Neural cell (in vitro differentiated cells): ENCODE results near the gene TAS2R38.

Experiments
- EP300 ChIP-seq: fragments of 450-650 bp; conservative IDR thresholded peaks from 2 replicates; pipeline ENCODE4 v1.6.1; 2014; ENCODE audit warnings: antibody characterized with exemption, mild to moderate bottlenecking, moderate library complexity; ENCODE audit not compliant: poor library complexity, severe bottlenecking
- EZH2 ChIP-seq: fragments of 200-600, 300-800 bp; shearing (Covaris generic), sonication (generic); IDR thresholded peaks from 2 replicates; pipeline ENCODE4 v1.6.1; 2014; ENCODE audit warnings: antibody characterized with exemption, low read length, borderline replicate concordance, mild to moderate bottlenecking; ENCODE audit not compliant: insufficient read depth, poor library complexity, severe bottlenecking
- MXI1 ChIP-seq: fragments of 450-650 bp; conservative IDR thresholded peaks from 2 replicates; pipeline ENCODE4 v1.6.1; 2014; ENCODE audit warnings: antibody characterized with exemption, mild to moderate bottlenecking; ENCODE audit not compliant: poor library complexity, severe bottlenecking
- POLR2AphosphoS5 ChIP-seq: IDR thresholded peaks from 2 replicates; pipeline ENCODE4 v1.6.1; 2012
- RAD21 ChIP-seq: fragments of 450-650 bp; conservative IDR thresholded peaks from 2 replicates; pipeline ENCODE4 v1.6.1; 2014; ENCODE audit warnings: antibody characterized with exemption, mild to moderate bottlenecking, moderate library complexity
- TAF1 ChIP-seq: IDR thresholded peaks from 2 replicates; pipeline ENCODE4 v1.6.1; 2012; ENCODE audit warnings: low read depth
- TF ChIP-seq, protein P1 (sequence below): fragments of 450-650 bp; IDR thresholded peaks from 2 replicates; pipeline ENCODE4 v1.5.1; 2014; ENCODE audit warnings: antibody characterized with exemption, mild to moderate bottlenecking, moderate library complexity; ENCODE audit not compliant: poor library complexity, severe bottlenecking
- TF ChIP-seq, protein P2 (sequence below): IDR thresholded peaks from 2 replicates; pipeline ENCODE4 v1.6.1; 2012; ENCODE audit warnings: borderline replicate concordance

DNA sequence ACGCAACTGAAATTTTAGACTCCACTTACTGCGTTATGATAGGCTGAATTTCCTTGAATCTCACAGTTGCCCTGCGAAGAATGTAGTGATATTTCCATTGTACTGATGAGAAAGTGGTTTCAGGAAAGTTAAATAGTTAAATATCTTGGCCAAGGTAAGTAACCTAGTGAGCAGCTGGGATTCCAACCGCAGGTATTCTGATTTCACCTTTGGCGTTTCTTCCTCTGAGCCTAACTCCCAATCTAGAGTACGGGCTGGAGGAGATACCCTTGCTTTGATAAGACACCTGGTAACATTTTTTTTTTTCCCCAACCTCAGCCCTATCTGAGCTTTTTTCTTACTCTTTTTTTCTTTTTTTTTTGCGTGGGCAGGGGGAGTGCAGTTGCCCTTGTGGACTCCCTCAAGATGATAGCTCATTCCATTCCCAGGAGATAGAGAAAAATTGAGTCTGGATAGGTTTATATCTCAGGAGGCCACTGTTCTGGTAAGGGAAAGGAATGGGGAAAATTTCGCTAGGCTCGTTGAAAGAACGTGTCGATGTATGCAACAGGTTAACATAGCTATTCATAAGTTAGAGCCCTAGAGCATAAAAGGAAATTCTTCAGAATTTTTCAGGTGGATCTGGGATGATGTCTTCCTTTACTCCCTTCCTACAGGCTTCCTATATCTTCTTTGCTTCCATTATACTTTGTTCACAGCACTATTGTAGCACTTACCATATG lies 3.1 kb upstream of the TAS2R38 start:
- TF ChIP-seq MXI1: no peak
- TF ChIP-seq, protein P1, sequence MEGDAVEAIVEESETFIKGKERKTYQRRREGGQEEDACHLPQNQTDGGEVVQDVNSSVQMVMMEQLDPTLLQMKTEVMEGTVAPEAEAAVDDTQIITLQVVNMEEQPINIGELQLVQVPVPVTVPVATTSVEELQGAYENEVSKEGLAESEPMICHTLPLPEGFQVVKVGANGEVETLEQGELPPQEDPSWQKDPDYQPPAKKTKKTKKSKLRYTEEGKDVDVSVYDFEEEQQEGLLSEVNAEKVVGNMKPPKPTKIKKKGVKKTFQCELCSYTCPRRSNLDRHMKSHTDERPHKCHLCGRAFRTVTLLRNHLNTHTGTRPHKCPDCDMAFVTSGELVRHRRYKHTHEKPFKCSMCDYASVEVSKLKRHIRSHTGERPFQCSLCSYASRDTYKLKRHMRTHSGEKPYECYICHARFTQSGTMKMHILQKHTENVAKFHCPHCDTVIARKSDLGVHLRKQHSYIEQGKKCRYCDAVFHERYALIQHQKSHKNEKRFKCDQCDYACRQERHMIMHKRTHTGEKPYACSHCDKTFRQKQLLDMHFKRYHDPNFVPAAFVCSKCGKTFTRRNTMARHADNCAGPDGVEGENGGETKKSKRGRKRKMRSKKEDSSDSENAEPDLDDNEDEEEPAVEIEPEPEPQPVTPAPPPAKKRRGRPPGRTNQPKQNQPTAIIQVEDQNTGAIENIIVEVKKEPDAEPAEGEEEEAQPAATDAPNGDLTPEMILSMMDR: no peak
- no peak for TF ChIP-seq EP300
- TF ChIP-seq, protein P2, sequence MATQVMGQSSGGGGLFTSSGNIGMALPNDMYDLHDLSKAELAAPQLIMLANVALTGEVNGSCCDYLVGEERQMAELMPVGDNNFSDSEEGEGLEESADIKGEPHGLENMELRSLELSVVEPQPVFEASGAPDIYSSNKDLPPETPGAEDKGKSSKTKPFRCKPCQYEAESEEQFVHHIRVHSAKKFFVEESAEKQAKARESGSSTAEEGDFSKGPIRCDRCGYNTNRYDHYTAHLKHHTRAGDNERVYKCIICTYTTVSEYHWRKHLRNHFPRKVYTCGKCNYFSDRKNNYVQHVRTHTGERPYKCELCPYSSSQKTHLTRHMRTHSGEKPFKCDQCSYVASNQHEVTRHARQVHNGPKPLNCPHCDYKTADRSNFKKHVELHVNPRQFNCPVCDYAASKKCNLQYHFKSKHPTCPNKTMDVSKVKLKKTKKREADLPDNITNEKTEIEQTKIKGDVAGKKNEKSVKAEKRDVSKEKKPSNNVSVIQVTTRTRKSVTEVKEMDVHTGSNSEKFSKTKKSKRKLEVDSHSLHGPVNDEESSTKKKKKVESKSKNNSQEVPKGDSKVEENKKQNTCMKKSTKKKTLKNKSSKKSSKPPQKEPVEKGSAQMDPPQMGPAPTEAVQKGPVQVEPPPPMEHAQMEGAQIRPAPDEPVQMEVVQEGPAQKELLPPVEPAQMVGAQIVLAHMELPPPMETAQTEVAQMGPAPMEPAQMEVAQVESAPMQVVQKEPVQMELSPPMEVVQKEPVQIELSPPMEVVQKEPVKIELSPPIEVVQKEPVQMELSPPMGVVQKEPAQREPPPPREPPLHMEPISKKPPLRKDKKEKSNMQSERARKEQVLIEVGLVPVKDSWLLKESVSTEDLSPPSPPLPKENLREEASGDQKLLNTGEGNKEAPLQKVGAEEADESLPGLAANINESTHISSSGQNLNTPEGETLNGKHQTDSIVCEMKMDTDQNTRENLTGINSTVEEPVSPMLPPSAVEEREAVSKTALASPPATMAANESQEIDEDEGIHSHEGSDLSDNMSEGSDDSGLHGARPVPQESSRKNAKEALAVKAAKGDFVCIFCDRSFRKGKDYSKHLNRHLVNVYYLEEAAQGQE: no peak
- TF ChIP-seq POLR2AphosphoS5: no peak
- TF ChIP-seq EZH2: no peak
- TF ChIP-seq RAD21: peak; percentile 8
- TF ChIP-seq TAF1: no peak
